Natural killer cell treated with Interleukin-12 subunit alpha and Interleukin-12 subunit beta and Interleukin-15 and Interleukin-18, amount 100 ng/mL, for 72 hours (primary cell): ENCODE results near the gene MBD3L1. TPM values are rescaled to one million over a fixed set of nuclear protein-coding genes. Genes with fewer than 3 reads are reported as not detected.

ENCODE experiments used
- ATAC-seq, 2 donors: fragments of 150-1000 bp; cut with Tn5 transposase in 1 of 2; sonication (Bioruptor Pico), chemical (Tn5 transposase) in 1 of 2; 2 replicates each; pipeline ENCODE4 v1.10.0; 2021
- DNase-seq: peaks from one replicate; pipeline ENCODE4 v3.0.0; 2022; ENCODE audit warnings: low spot score
- H3K27ac Mint-ChIP-seq, 2 donors: 1 replicate in 1 of 2; 2 replicates in 1 of 2; pipeline ENCODE4 v1.8.0; 2022; ENCODE audit warnings: mixed read lengths in 2 of 2, mild to moderate bottlenecking in 1 of 2, moderate library complexity in 1 of 2
- H3K27me3 Mint-ChIP-seq, 2 donors: 1 replicate in 1 of 2; 2 replicates in 1 of 2; pipeline ENCODE4 v1.8.0; 2022; ENCODE audit warnings: mixed read lengths in 2 of 2
- H3K36me3 Mint-ChIP-seq: one replicate; pipeline ENCODE4 v1.8.0; 2022; ENCODE audit warnings: mixed read lengths
- H3K4me1 Mint-ChIP-seq, 2 donors: 1 replicate in 1 of 2; 2 replicates in 1 of 2; pipeline ENCODE4 v1.8.0; 2022; ENCODE audit warnings: low read depth in 2 of 2, mixed read lengths in 2 of 2, mild to moderate bottlenecking in 1 of 2
- H3K4me3 Mint-ChIP-seq: one replicate; pipeline ENCODE4 v1.8.0; 2022; ENCODE audit warnings: mixed read lengths
- H3K9me3 Mint-ChIP-seq: 2 replicates; pipeline ENCODE4 v1.8.0; 2022; ENCODE audit warnings: mixed read lengths
- total RNA-seq, 2 donors: library from RNA; stranded (reverse); gene quantifications; one replicate each; pipeline ENCODE4 v1.2.3, GENCODE V29; 2022

MBD3L1 gene
- total RNA-seq, 2 donors from 2014 or later = not detected

DNA sequence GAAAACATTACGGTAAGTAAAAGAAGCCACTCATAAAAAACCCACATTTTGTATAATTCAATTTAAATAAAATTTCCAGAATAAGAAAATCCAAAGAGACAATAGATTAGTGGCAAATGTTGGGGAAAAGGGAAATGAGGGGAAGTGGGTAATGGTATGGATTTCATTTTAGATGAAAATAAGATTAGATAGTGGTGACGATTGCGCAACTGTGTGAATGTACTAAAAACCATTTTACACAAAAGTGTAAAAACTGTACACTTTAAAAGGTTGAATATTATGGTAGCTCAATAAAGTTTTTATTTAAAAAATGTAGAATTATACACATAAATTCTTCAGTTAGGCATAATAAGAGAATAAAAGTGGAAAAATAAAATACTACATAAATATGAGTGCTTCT is 3.7 kb downstream of the MBD3L1 start:
- H3K4me1 Mint-ChIP-seq = peaks cover 5 to 15% of the 10 kb centered on the region in 2 donors

DNA sequence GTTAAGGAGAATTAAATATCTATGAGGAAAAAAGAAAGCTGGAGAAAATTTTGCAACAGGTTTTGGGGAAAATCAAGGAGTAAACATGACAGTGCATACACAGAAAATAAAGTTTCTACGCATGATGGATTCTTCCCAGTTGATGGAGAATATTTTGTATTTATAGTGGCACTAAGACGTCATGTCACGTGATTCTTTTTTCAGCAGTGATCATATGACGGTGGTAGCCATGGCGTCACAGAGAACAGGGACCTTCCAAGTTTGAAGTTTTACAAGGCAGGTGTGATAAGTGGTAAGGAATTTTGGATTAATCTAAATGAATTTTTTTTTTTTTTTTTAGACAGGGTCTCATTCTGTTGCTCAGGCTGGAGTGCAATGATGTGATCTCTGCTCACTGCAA is 8.5 kb downstream of the MBD3L1 start:
- H3K27ac Mint-ChIP-seq = no peak overlapping the region
- no peak for ATAC-seq
- H3K4me3 Mint-ChIP-seq = no peak overlapping the region
- no peaks in the 10 kb centered on the region for H3K4me1 Mint-ChIP-seq
- H3K27me3 Mint-ChIP-seq = peaks cover 23 to 30% of the 10 kb centered on the region in 2 donors
- no peak for DNase-seq
- no peaks in the 10 kb centered on the region for H3K36me3 Mint-ChIP-seq
- H3K9me3 Mint-ChIP-seq = no peaks in the 10 kb centered on the region

More for the DNA sequence above, 3.7 kb downstream of the MBD3L1 start:
- Mint-ChIP-seq H3K27me3 (peaks cover 14 to 17% of the 10 kb centered on the region in 2 donors), H3K36me3 (no peaks in the 10 kb centered on the region), H3K9me3 (no peaks in the 10 kb centered on the region), H3K4me3 (no peak overlapping the region), H3K27ac (no peak overlapping the region)
- no peak for ATAC-seq
- DNase-seq = no peak

GRCh38 chr19:8846819-8847218 is 14.6 kb downstream of the MBD3L1 start:
- H3K36me3 Mint-ChIP-seq = no peaks in the 10 kb centered on the region
- H3K9me3 Mint-ChIP-seq = peaks cover 6% of the 10 kb centered on the region
- peak in 1 of 2 donors; percentile 55 for ATAC-seq

GRCh38 chr19:8849232-8849631 is 17.1 kb downstream of the MBD3L1 start:
- ATAC-seq = no peak
- Mint-ChIP-seq H3K27me3 (peaks cover 16 to 27% of the 10 kb centered on the region in 2 donors), H3K36me3 (no peaks in the 10 kb centered on the region), H3K4me1 (no peaks in the 10 kb centered on the region), H3K9me3 (peaks cover 6% of the 10 kb centered on the region), H3K4me3 (no peak overlapping the region), H3K27ac (no peak overlapping the region)
- no peak for DNase-seq

More at GRCh38 chr19:8846819-8847218, 14.6 kb downstream of the MBD3L1 start:
- no peak for DNase-seq
- Mint-ChIP-seq H3K27ac (no peak overlapping the region), H3K4me3 (no peak overlapping the region), H3K27me3 (peaks cover 21 to 32% of the 10 kb centered on the region in 2 donors), H3K4me1 (no peaks in the 10 kb centered on the region)

GRCh38 chr19:8850488-8850887 is 18.3 kb downstream of the MBD3L1 start:
- DNase-seq = no peak
- Mint-ChIP-seq H3K4me3 (no peak overlapping the region), H3K4me1 (no peaks in the 10 kb centered on the region), H3K9me3 (peaks cover 6% of the 10 kb centered on the region), H3K27me3 (peaks cover 17 to 27% of the 10 kb centered on the region in 2 donors), H3K36me3 (no peaks in the 10 kb centered on the region), H3K27ac (no peak overlapping the region)
- no peak for ATAC-seq

DNA sequence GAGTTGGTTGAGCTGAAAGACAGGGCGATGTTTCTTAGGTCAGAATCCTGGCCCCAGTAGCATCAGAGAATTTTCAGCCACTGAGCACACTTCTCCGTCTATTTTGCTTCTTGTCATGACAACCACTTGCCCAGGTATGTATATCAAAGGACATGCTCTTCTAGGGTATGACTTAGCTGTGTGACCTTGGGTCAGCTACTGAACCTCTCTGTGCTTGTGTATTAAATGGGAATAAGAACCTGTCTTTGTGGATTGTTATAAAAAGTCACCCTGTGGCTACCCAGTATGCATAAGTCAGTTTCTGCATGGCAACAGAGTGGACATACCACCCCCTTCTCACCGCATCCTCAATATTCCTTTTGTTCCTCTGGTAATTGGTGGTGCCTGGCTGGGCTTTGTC is 26.1 kb downstream of the MBD3L1 start:
- H3K4me1 Mint-ChIP-seq = no peaks in the 10 kb centered on the region
- no peak overlapping the region for H3K4me3 Mint-ChIP-seq
- ATAC-seq = no peak
- no peaks in the 10 kb centered on the region for H3K9me3 Mint-ChIP-seq
- no peak for DNase-seq
- H3K27me3 Mint-ChIP-seq = peaks cover 31% of the 10 kb centered on the region in 2 donors
- H3K36me3 Mint-ChIP-seq = no peaks in the 10 kb centered on the region
- H3K27ac Mint-ChIP-seq = no peak overlapping the region

- Mint-ChIP-seq H3K4me1 (no peaks in the 10 kb centered on the region), H3K9me3 (no peaks in the 10 kb centered on the region), H3K27ac (no peak overlapping the region), H3K4me3 (no peak overlapping the region), H3K27me3 (peaks cover 11 to 22% of the 10 kb centered on the region in 2 donors), H3K36me3 (no peaks in the 10 kb centered on the region)
- DNase-seq (no peak), ATAC-seq (no peak)
Observed at GRCh38 chr19:8866344-8866743, 34.2 kb downstream of the MBD3L1 start.

DNA sequence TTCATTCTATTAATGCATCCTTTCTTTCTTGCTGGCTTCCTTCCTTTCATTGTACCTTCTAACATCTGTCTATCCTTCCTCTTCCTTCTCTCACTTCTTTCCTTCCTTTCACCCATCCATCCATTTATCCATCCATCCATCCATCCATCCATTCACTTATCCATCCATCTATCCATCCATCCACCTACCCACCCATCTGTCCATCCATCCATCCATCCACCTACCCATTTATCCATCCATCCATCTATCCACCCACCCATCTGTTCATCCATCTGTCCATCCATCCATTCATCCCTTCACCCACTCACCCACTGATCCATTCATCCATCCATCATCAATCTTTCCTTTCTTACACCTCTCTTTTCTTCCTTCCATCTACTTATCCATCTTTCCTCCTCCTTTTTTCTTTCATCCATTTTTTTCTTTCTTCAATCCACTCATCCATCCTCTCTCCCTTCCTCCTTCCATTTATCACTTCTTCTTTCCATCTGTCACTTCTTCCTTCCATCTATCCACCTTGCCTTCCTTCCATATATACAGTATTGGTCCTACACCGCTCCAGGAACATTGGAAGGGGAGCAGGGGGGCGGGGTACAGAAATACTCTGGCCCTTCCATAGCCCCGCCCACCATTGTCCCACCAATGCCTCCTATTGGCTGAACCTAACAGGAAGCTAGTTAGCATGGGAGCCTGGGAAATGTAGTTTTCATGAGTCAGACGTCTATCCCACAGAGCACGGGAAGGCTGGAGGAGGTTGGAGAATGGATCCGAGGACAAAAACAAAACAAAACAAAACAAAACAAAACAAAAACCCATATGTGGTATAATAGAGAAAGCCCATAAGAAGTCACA is 45.9 kb downstream of the MBD3L1 start:
- H3K27me3 Mint-ChIP-seq = peaks cover 28 to 41% of the 10 kb centered on the region in 2 donors
- no peak for ATAC-seq
- no peak overlapping the region for H3K4me3 Mint-ChIP-seq
- no peak overlapping the region for H3K27ac Mint-ChIP-seq
- peaks cover 13% of the 10 kb centered on the region for H3K9me3 Mint-ChIP-seq
- DNase-seq = no peak
- H3K4me1 Mint-ChIP-seq = no peaks in the 10 kb centered on the region
- H3K36me3 Mint-ChIP-seq = peaks cover 6% of the 10 kb centered on the region

DNA sequence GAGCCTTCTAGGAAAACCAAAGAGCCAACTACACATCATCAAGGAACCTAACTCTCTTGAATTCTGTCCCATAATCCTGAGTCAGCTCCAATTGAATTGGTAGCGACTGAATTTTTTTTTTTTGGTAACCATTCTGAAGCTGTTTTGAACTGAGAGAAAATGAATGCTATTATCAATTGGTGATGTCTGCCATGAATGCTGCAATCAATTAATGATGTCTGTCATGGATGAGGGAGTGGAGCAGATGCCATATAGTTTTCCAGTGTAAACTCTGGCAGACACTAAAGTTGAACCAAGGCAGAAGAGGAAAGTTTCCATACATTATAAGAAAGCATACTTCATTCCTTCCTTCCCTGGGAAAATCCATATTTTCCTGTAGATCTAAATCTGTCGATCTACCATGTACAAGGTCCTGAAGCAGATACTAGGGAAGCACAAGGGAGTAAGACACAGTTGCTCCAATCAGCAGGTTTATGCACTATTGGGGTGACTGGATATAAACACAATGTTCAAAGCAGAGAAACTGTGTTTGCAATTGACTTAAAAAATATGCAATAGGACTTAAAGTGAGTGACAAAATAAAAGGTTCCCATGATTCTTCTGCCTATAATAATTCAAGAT is 48.8 kb downstream of the MBD3L1 start:
- H3K27me3 Mint-ChIP-seq = peaks cover 22 to 34% of the 10 kb centered on the region in 2 donors
- H3K9me3 Mint-ChIP-seq = peaks cover 13% of the 10 kb centered on the region
- no peak for DNase-seq
- no peak overlapping the region for H3K4me3 Mint-ChIP-seq
- H3K36me3 Mint-ChIP-seq = peaks cover 6% of the 10 kb centered on the region
- no peaks in the 10 kb centered on the region for H3K4me1 Mint-ChIP-seq
- H3K27ac Mint-ChIP-seq = no peak overlapping the region
- no peak for ATAC-seq

DNA sequence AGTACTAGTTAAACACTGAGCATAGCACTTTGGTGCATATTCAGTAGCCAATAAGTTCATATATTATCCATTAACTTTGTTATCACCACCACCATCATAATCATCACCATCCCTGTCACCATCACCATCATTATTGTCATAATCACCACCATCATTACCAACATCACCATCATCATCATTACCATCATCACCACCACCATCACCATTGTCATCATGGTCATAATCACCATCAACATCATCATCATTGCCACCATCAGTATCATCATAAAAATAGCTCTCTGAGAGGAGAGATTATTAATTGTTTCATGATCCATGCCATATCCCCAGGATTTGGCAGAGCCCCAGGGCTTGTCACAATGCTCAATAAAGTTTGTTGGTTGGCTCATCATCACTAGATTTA is 49.3 kb downstream of the MBD3L1 start:
- no peak overlapping the region for H3K4me3 Mint-ChIP-seq
- peaks cover 6% of the 10 kb centered on the region for H3K36me3 Mint-ChIP-seq
- H3K9me3 Mint-ChIP-seq = peaks cover 13% of the 10 kb centered on the region
- no peak overlapping the region for H3K27ac Mint-ChIP-seq
- peaks cover 22 to 34% of the 10 kb centered on the region in 2 donors for H3K27me3 Mint-ChIP-seq
- DNase-seq = no peak
- no peaks in the 10 kb centered on the region for H3K4me1 Mint-ChIP-seq
- ATAC-seq = no peak

DNA sequence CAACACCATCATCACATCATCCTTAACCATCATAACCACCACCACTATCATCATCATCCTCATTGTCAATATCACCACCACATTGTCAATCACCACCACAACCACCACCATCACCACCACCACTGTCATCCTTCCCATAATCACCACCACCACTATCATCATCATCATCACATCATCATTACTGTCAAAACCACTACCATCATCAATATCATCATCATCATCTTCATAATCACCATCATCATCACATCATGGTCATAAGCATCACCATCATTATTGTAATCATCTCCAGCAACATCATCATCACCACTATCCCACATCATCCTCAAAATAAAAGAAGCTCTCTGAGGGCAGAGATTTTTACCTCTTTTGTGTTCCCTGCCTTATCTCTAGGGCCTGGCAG is 52.2 kb downstream of the MBD3L1 start:
- H3K9me3 Mint-ChIP-seq = peaks cover 4% of the 10 kb centered on the region
- no peak for DNase-seq
- H3K4me1 Mint-ChIP-seq = no peaks in the 10 kb centered on the region
- H3K27ac Mint-ChIP-seq = no peak overlapping the region
- ATAC-seq = no peak
- peaks cover 6% of the 10 kb centered on the region for H3K36me3 Mint-ChIP-seq
- H3K27me3 Mint-ChIP-seq = peaks cover 3 to 9% of the 10 kb centered on the region in 2 donors
- no peak overlapping the region for H3K4me3 Mint-ChIP-seq

GRCh38 chr19:8887364-8887763 is 55.2 kb downstream of the MBD3L1 start:
- Mint-ChIP-seq H3K36me3 (no peaks in the 10 kb centered on the region), H3K4me3 (no peak overlapping the region), H3K27me3 (no peaks in the 10 kb centered on the region), H3K4me1 (no peaks in the 10 kb centered on the region), H3K27ac (no peak overlapping the region), H3K9me3 (no peaks in the 10 kb centered on the region)
- no peak for ATAC-seq
- no peak for DNase-seq

DNA sequence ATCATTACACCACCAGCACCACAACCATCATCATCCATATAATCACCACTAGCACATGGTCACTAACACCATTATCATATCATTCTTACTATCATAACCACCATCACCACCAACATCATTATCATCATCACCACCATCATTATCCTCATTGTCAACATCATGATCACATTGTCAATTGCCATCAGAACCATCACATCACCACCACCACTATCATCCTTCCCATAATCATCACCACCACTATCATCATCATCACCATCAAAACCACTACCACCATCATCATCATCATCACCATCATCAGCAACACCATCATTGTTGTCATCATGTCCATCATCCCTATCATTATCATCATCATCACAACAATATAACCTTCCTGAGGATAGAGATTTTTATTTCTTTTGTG is 58.1 kb downstream of the MBD3L1 start:
- H3K27me3 Mint-ChIP-seq = no peaks in the 10 kb centered on the region
- ATAC-seq = no peak
- no peaks in the 10 kb centered on the region for H3K4me1 Mint-ChIP-seq
- H3K9me3 Mint-ChIP-seq = no peaks in the 10 kb centered on the region
- no peak for DNase-seq
- H3K27ac Mint-ChIP-seq = no peak overlapping the region
- no peaks in the 10 kb centered on the region for H3K36me3 Mint-ChIP-seq
- H3K4me3 Mint-ChIP-seq = no peak overlapping the region
